Memory B cell (primary cell): ENCODE measurements around the gene HAUS5.

Experiments used
- ATAC-seq: fragments of 150-1000 bp; cut with Tn5 transposase; 2 replicates; pipeline ENCODE4 v1.10.0; 2021; ENCODE audit warnings: low read depth, mild to moderate bottlenecking, moderate library complexity
- DNase-seq, 2 donors: peaks; one replicate each; pipeline ENCODE4 v3.0.0; 2022; ENCODE audit warnings: low spot score in 2 of 2
- H3K27ac Mint-ChIP-seq: one replicate; pipeline ENCODE4 v1.8.0; 2022; ENCODE audit warnings: mild to moderate bottlenecking, moderate library complexity, mixed read lengths
- H3K27me3 Mint-ChIP-seq: one replicate; pipeline ENCODE4 v1.8.0; 2022; ENCODE audit warnings: mixed read lengths
- H3K36me3 Mint-ChIP-seq: one replicate; pipeline ENCODE4 v1.8.0; 2022; ENCODE audit warnings: mild to moderate bottlenecking, mixed read lengths
- H3K4me1 Mint-ChIP-seq: one replicate; pipeline ENCODE4 v1.8.0; 2022; ENCODE audit warnings: mixed read lengths
- H3K4me3 Mint-ChIP-seq: one replicate; pipeline ENCODE4 v1.8.0; 2022; ENCODE audit warnings: mild to moderate bottlenecking, moderate library complexity, mixed read lengths
- H3K9me3 Mint-ChIP-seq: one replicate; pipeline ENCODE4 v1.8.0; 2022; ENCODE audit warnings: mixed read lengths

HAUS5 gene, protein sequence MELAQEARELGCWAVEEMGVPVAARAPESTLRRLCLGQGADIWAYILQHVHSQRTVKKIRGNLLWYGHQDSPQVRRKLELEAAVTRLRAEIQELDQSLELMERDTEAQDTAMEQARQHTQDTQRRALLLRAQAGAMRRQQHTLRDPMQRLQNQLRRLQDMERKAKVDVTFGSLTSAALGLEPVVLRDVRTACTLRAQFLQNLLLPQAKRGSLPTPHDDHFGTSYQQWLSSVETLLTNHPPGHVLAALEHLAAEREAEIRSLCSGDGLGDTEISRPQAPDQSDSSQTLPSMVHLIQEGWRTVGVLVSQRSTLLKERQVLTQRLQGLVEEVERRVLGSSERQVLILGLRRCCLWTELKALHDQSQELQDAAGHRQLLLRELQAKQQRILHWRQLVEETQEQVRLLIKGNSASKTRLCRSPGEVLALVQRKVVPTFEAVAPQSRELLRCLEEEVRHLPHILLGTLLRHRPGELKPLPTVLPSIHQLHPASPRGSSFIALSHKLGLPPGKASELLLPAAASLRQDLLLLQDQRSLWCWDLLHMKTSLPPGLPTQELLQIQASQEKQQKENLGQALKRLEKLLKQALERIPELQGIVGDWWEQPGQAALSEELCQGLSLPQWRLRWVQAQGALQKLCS

DNA sequence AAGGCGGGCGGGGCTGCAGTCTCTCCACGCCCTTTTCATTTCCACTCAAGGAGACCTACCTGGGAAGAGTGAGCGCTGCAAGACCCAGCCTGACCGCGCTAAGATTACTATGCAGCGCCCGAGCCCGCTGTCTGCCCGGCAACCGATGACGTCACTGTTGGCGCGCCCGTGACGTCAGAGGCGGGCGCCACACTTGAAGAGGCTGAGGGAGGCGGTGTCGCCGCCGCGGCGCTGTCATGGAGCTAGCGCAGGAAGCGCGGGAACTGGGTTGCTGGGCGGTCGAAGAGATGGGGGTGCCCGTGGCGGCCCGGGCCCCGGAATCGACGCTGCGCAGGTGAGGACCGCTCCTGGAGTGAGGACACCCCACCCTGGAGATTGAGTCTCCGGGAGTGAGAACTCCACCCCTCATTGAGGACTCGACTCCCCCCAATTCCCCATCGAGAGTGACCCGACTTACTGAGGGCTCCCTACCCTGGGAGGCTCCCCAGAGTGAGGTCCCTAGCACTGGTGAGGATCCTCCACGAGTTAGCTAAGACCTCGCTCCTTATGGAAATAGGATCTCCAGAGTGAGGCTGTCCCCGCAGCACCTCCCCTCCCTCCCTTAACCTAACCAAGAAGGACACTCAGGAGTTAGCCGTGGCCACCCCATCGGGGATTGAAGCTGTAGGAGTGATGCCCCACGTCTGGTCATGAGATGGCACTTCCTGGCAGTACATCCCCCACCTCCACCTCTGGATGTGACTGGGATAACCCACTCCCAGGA lies at the start of gene HAUS5:
Gene HAUS5 (plus strand): TSS at position 177 of the 763 bp plus-strand sequence. CDS start 60 bp downstream, at position 237.
- Mint-ChIP-seq H3K27ac (peak within 1 kb of the TSS; percentile 97), H3K4me1 (peaks cover 28% of the 10 kb centered on the region), H3K4me3 (peak within 1 kb of the TSS; percentile 92), H3K36me3 (peaks cover 8% of the 10 kb centered on the region), H3K27me3 (no peaks in the 10 kb centered on the region), H3K9me3 (peaks cover 5% of the 10 kb centered on the region)
- peak; percentile 73 for ATAC-seq
- peak; percentile 96 to 99 for DNase-seq

DNA sequence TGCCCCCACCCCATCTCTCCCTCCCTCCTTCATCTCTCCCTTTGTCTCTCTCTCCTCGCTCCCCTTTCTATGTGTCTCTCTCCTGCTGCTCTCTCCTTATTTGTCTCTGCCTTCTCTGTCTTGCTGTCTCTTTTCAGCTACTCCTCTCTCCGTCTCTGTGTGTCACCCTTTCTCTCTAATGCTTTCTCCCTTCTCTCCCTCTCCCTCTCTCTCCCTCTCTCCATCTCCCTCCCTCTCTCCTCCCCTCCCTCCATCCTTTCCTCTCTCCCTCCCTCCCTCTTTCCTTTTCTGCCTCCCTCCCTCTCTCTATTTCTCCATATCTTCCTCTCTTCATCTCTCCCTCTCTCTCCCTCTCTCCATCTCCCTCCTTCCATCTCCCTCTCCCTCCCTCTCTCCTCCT lies 49.8 kb upstream of the HAUS5 start:
- ATAC-seq: no peak
- H3K36me3 Mint-ChIP-seq: peaks cover 2% of the 10 kb centered on the region
- DNase-seq: no peak
- no peak overlapping the region for H3K27ac Mint-ChIP-seq
- H3K4me3 Mint-ChIP-seq: no peak overlapping the region
- peaks cover 16% of the 10 kb centered on the region for H3K4me1 Mint-ChIP-seq
- H3K27me3 Mint-ChIP-seq: peaks cover 39% of the 10 kb centered on the region
- no peaks in the 10 kb centered on the region for H3K9me3 Mint-ChIP-seq

DNA sequence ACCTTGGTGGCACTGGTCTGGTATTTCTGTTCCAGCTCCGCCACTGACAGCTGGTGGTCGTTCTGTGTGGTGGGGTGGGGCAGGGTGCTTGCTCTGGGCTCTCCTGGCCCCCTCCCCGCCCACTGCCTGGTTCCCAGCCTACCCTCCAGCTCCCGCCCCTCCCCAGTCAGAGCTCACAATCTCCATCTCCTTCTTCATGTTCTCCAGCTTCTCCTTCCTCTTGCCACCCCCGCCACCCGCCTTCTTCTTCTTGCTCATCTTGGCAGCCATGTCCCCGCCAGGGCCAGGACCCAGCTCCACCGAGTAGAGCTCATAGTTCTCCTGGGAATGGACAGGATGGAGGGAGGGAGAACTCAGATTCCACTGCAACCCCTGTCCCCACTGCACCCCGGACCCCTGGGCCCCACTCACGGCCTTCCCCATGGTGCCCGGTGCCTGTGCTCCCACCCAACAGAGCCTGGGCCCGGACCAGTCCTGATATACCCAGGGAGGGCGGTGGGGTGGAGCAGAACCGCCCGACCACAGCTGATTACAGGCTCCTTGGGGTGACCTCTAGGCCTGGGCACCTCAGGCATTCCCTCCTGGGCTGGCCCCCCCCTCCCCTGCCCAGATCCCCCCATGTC lies 49.2 kb upstream of the HAUS5 start, which contains the start of gene ATP4A:
Gene ATP4A (minus strand): TSS at position 452 of the 623 bp plus-strand sequence. CDS start 29 bp downstream, at position 423.
- Mint-ChIP-seq H3K36me3 (peaks cover 2% of the 10 kb centered on the region), H3K27me3 (peaks cover 38% of the 10 kb centered on the region), H3K4me1 (peaks cover 14% of the 10 kb centered on the region), H3K4me3 (no peak within 1 kb of the TSS), H3K27ac (no peak within 1 kb of the TSS), H3K9me3 (no peaks in the 10 kb centered on the region)
- ATAC-seq: no peak
- no peak for DNase-seq

DNA sequence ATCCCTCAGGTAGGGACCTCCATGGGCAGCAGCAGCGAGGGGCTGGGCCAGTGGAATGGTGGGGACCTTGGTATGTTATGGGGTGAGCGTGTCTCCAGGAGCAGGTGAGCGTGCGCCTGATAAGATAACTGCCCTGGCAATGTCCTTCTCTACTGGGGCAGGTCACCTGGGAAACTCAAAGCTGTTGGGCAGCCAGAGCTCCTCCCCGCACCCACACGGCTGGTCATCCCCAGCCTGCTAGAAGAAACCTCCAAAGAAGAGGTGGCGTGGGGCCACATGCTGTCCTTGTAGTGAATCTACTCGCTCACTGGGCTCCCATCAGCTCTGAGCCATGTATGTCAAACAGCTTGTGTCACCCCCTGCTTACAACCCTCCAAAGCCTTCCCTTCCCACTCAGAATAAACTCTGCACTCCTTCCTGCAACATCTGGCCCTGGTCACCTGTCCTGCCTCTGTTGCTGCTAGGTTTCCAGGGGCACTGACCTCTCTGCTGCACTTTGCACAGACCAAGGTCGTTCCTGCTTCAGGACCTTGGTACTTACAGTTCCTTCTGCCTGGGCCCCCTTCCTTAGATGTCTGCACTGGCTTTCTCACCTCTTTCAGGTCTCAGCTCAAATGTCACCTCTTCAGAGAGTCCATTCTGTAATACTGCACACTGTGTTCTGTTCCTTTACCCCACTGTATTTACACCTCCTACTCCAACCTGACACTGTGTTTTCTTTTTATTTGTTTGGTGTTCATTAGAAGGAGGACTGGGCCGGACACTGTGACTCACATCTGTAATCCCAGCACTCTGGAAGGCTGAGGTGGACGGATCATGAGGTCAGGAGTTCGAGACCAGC lies 47.3 kb upstream of the HAUS5 start:
- Mint-ChIP-seq H3K4me3 (no peak overlapping the region), H3K36me3 (peaks cover 2% of the 10 kb centered on the region), H3K27ac (no peak overlapping the region), H3K9me3 (no peaks in the 10 kb centered on the region), H3K27me3 (peaks cover 37% of the 10 kb centered on the region), H3K4me1 (peaks cover 7% of the 10 kb centered on the region)
- DNase-seq (no peak), ATAC-seq (no peak)

DNA sequence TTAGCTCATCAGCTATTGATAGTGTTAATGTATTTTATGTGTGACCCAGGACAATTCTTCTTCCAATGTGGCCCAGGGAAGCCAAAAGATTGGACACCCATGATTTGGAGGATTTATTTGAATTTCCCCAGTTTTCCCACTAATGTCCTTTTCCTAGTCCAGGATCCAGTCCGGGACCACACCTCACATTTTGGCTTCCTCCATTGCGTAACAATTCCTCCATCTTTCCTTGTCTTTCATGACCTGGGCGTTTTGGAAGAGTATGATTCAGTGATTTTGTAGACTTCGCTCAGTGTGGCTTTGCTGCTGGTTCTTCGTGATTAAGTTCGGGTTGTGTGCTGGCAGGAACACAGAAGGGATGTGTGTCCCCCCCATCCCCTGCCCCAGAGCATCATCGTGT lies 45.8 kb upstream of the HAUS5 start:
- Mint-ChIP-seq H3K27me3 (peaks cover 38% of the 10 kb centered on the region), H3K27ac (no peak overlapping the region), H3K9me3 (no peaks in the 10 kb centered on the region), H3K36me3 (peaks cover 2% of the 10 kb centered on the region), H3K4me1 (peaks cover 3% of the 10 kb centered on the region), H3K4me3 (no peak overlapping the region)
- ATAC-seq (no peak), DNase-seq (no peak)

DNA sequence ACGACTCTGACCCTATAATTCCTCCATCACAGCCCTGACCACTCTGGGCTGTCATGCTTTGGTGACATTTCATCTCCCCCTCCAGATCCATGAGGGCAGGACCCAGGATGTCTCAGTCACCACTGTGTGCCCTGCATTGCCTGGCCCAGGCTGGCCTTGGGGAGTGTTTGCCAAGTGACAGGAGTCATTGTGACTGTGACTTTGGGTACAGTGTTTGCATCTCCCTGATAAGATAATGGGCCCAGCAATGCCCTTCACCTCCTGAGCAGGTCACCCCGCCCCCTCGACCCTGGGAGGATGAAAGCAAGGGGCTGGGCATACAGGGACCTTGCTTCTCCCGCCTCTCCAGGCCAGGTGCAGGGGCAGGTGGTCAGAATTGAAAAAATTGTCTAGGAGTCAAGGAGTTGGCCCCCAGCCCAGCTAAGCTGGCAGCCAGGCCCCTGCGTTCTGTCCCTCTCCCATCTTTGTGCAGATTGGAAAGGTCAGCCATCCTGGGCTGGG lies 43.2 kb upstream of the HAUS5 start:
- peaks cover 26% of the 10 kb centered on the region for H3K27me3 Mint-ChIP-seq
- no peak overlapping the region for H3K27ac Mint-ChIP-seq
- H3K9me3 Mint-ChIP-seq: peaks cover 3% of the 10 kb centered on the region
- ATAC-seq (no peak), DNase-seq (no peak)
- no peak overlapping the region for H3K4me3 Mint-ChIP-seq
- H3K36me3 Mint-ChIP-seq: no peaks in the 10 kb centered on the region
- H3K4me1 Mint-ChIP-seq: no peaks in the 10 kb centered on the region

DNA sequence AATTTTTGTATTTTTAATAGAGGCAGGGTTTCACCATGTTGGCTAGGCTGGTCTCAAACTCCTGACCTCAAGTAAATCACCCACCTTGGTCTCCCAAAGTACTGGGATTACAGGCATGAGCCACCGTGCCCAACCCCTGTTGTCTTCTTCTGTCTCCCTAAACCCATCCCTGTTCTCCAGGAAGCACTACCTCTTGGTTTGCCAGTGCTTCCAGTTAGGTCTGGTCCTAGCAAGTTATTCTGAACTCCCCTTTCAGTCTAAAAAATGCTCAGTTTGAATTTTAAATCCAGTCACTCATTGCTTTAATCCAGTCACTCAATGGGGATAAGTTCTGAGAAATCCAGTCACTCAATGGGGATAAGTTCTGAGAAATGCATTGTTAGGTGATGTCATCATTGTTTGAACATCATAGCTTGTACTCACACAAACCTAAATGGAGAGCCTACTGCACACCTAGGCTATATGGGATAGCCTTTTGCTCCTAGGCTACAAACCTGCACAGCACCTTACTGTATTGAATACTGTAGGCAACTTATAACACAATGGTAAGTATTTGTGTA lies 41.0 kb upstream of the HAUS5 start:
- peaks cover 13% of the 10 kb centered on the region for H3K9me3 Mint-ChIP-seq
- no peak overlapping the region for H3K4me3 Mint-ChIP-seq
- H3K36me3 Mint-ChIP-seq: peaks cover 2% of the 10 kb centered on the region
- no peak overlapping the region for H3K27ac Mint-ChIP-seq
- DNase-seq (no peak), ATAC-seq (no peak)
- H3K4me1 Mint-ChIP-seq: no peaks in the 10 kb centered on the region
- H3K27me3 Mint-ChIP-seq: peaks cover 23% of the 10 kb centered on the region

DNA sequence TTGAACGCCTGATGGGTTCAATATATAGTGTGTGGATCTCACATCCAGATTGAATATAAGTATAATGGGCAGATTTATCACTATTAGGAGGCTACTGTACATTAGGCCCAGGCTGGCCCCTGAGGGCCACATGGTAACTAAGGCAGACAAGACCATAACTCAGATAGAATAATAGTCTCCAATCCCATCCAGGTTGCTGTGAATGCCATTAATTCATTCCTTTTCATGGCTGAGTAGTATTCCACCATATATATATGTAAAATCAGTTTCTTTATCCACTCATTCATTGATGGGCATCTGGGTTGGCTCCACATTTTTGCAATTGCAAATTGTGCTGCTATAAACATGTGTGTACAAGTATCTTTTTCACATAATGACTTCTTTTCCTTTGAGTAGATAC lies 34.6 kb upstream of the HAUS5 start:
- no peak overlapping the region for H3K27ac Mint-ChIP-seq
- peaks cover 18% of the 10 kb centered on the region for H3K9me3 Mint-ChIP-seq
- DNase-seq (no peak), ATAC-seq (no peak)
- peaks cover 12% of the 10 kb centered on the region for H3K27me3 Mint-ChIP-seq
- peaks cover 10% of the 10 kb centered on the region for H3K36me3 Mint-ChIP-seq
- no peaks in the 10 kb centered on the region for H3K4me1 Mint-ChIP-seq
- H3K4me3 Mint-ChIP-seq: no peak overlapping the region

DNA sequence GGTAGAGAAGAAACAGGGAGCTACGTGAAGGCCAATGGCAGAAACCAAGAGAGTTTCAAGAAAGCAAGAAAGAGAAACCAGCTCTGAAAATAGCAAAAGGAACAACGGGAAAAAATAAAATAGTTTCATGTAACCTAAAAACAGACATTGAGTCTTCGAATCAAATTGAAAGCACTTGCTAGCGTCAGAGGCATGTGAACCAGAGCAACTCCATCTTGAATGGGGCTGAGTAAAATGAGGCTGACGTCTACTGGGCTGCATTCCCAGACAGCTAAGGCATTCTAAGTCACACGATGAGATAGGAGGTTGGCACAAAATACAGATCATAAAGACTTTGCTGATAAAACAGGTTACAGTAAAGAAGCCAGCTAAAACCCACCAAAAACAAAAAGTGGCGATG lies 33.8 kb upstream of the HAUS5 start:
- Mint-ChIP-seq H3K4me1 (no peaks in the 10 kb centered on the region), H3K36me3 (peaks cover 10% of the 10 kb centered on the region), H3K9me3 (peaks cover 17% of the 10 kb centered on the region), H3K27ac (no peak overlapping the region), H3K27me3 (peaks cover 11% of the 10 kb centered on the region), H3K4me3 (no peak overlapping the region)
- ATAC-seq (no peak), DNase-seq (no peak)

DNA sequence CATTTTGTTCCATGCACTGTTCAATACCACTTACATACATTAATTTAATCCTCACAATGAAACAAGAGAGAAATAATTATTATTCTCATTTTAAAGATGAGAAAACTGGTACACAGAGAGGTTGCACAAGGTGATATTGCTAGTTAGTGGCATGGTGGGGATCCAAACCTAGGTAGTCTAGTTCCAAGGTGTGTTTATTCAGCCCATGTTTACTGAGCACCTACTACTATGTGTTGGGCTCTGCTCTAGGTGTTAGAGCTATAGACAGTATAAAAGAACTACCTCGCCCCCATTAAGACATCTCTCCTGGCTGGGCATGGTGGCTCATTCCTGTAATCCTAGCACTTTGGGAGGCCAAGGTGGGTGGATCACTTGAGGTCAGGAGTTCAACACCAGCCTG lies 29.8 kb upstream of the HAUS5 start:
- H3K9me3 Mint-ChIP-seq: no peaks in the 10 kb centered on the region
- no peak overlapping the region for H3K27ac Mint-ChIP-seq
- H3K4me3 Mint-ChIP-seq: no peak overlapping the region
- H3K4me1 Mint-ChIP-seq: no peaks in the 10 kb centered on the region
- ATAC-seq (no peak), DNase-seq (no peak)
- peaks cover under 1% of the 10 kb centered on the region for H3K36me3 Mint-ChIP-seq
- H3K27me3 Mint-ChIP-seq: peaks cover 14% of the 10 kb centered on the region

DNA sequence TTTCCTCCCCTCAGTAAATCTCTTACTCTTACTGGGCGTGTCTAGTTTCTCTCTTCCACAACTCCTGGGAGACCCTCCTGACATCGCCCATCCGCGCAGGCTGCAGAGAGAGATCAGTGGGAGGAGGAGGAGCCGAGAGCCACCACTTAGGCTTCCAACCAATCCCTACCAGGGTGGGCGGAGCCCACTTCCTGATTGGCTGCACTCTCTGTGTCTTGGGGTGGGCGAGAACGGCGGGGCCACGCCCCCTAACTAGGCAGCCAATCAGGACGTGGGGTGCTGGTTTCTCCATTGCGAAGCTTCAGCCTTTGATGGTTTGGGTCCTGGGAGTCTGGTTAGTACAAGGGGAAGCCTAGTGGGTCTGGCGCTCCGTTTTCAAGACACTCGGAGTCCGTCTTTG lies 26.7 kb upstream of the HAUS5 start, which contains the start of gene PMIS2:
Gene PMIS2 (plus strand): TSS at position 326 of the 400 bp plus-strand sequence. CDS start 87 bp downstream, outside the sequence.
- DNase-seq: no peak
- ATAC-seq: peak; percentile 42

DNA sequence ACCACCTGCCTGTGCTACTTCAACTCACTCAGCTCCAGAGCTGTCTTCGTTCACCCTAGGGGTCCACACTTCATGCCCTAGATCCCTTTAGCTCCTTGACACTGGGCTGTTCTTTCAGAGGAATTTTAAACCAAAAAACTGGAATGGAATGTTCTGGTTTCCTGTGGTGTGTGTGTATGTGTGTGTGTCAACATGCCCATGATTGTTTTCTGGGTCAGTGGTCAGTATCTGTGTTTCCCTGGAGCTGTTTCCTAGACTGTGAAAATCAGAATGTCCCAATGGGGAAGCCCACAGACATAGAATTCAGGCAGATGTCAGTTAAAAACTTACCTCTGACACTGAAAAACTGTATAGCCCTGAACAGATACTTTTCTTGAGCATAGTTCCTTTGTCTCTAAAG lies 25.2 kb upstream of the HAUS5 start:
- no peaks in the 10 kb centered on the region for H3K9me3 Mint-ChIP-seq
- H3K4me1 Mint-ChIP-seq: no peaks in the 10 kb centered on the region
- no peak overlapping the region for H3K4me3 Mint-ChIP-seq
- no peak for DNase-seq
- H3K27me3 Mint-ChIP-seq: peaks cover 12% of the 10 kb centered on the region
- H3K36me3 Mint-ChIP-seq: no peaks in the 10 kb centered on the region
- H3K27ac Mint-ChIP-seq: no peak overlapping the region
- no peak for ATAC-seq

More for the DNA sequence above, 26.7 kb upstream of the HAUS5 start, which contains the start of gene PMIS2:
- Mint-ChIP-seq H3K27me3 (peaks cover 12% of the 10 kb centered on the region), H3K4me3 (no peak within 1 kb of the TSS), H3K27ac (no peak within 1 kb of the TSS), H3K9me3 (no peaks in the 10 kb centered on the region), H3K36me3 (no peaks in the 10 kb centered on the region), H3K4me1 (no peaks in the 10 kb centered on the region)
